Astrocyte of the hippocampus (primary cell): ENCODE measurements around the gene C2orf72.
A peak's percentile ranks its signal among the peaks of the same experiment; 100 is the strongest.
"Not testable (repeated sequence)": the region's sequence is repeated elsewhere in the genome, so short reads cannot be mapped to it uniquely, and the experiment has no call there.

Experiments
- DNase-seq: peaks from one replicate; pipeline ENCODE4 v3.0.0; 2011; ENCODE audit warnings: low read depth, low spot score

The C2orf72 gene

GRCh38 chr2:231037202-231037730 is at the start of gene C2orf72:
Gene C2orf72, plus strand, starts transcription at chr2:231037523. Its CDS starts 43 bp downstream, at chr2:231037566.
- peak; percentile 42 for DNase-seq

- no peak for DNase-seq
Measured at GRCh38 chr2:230989731-230990130, 47.6 kb upstream of the C2orf72 start.

- no peak for DNase-seq
Measured at GRCh38 chr2:230990131-230990898, 47.0 kb upstream of the C2orf72 start.

GRCh38 chr2:230990899-230991150 is 46.5 kb upstream of the C2orf72 start:
- no peak for DNase-seq

GRCh38 chr2:230991598-230991997 is 45.7 kb upstream of the C2orf72 start:
- DNase-seq: no peak

- DNase-seq: no peak
Measured at GRCh38 chr2:230995821-230996220, 41.5 kb upstream of the C2orf72 start, which contains the start of gene SPATA3. Gene SPATA3, plus strand, starts transcription at chr2:230996121. Its CDS starts 113 bp downstream, at chr2:230996234.

- DNase-seq: no peak
Measured at GRCh38 chr2:230996661-230997060, 40.7 kb upstream of the C2orf72 start.

GRCh38 chr2:230998882-230999281 is 38.4 kb upstream of the C2orf72 start:
- DNase-seq: no peak

- DNase-seq: no peak
Measured at GRCh38 chr2:230999477-230999876, 37.8 kb upstream of the C2orf72 start.

- DNase-seq: no peak
Measured at GRCh38 chr2:231000211-231000904, 37.0 kb upstream of the C2orf72 start.

- no peak for DNase-seq
Measured at GRCh38 chr2:231001036-231001435, 36.3 kb upstream of the C2orf72 start.

- DNase-seq: no peak
Measured at GRCh38 chr2:231001921-231002320, 35.4 kb upstream of the C2orf72 start.

- DNase-seq: no peak
Measured at GRCh38 chr2:231002641-231003040, 34.7 kb upstream of the C2orf72 start.

- DNase-seq: no peak
Measured at GRCh38 chr2:231003186-231003585, 34.1 kb upstream of the C2orf72 start.

GRCh38 chr2:231004930-231005329 is 32.4 kb upstream of the C2orf72 start:
- not testable (repeated sequence) for DNase-seq

GRCh38 chr2:231007286-231008098 is 29.8 kb upstream of the C2orf72 start:
- DNase-seq: peak; percentile 20

- DNase-seq: no peak
Measured at GRCh38 chr2:231008131-231008530, 29.2 kb upstream of the C2orf72 start.

- DNase-seq: peak; percentile 22
Measured at GRCh38 chr2:231009236-231009919, 27.9 kb upstream of the C2orf72 start.

- DNase-seq: no peak
Measured at GRCh38 chr2:231010201-231010730, 27.1 kb upstream of the C2orf72 start.

- no peak for DNase-seq
Measured at GRCh38 chr2:231011526-231011925, 25.8 kb upstream of the C2orf72 start.

GRCh38 chr2:231012463-231012862 is 24.9 kb upstream of the C2orf72 start:
- no peak for DNase-seq
